GM12878 (cell line): ENCODE results near the gene NOP14. TPM values are rescaled to one million over a fixed set of nuclear protein-coding genes. Genes with fewer than 3 reads are reported as not detected.

Experiments
- ATAC-seq: fragments of 200-7000 bp; cut with Tn5 transposase; 3 replicates; pipeline ENCODE4 v1.9.1; 2020; ENCODE audit warnings: mild to moderate bottlenecking, moderate library complexity
- BruUV-seq: library from RNA; stranded (reverse); fragments of 400-500 nt; replicated peaks from 2 replicates; lab custom pipeline; 2021; lab: Mats Ljungman, UMichigan
- CTCF ChIA-PET: fragments of 300-600 bp; sonication (Branson Sonifier 250); formaldehyde crosslinking; extraction: SDS; loops from one replicate; lab custom pipeline; 2021; ENCODE audit warnings: inconsistent platforms; lab: Yijun Ruan, JAX
- POLR2A ChIA-PET: fragments of 350-600 bp; formaldehyde crosslinking; extraction: SDS; loops from one replicate; lab custom pipeline; 2021; ENCODE audit warnings: inconsistent platforms; lab: Charles Lee
- RAD21 ChIA-PET: fragments of 300-600 bp; sonication (Branson Sonifier 250); formaldehyde crosslinking; loops from one replicate; lab custom pipeline; 2023; ENCODE audit warnings: antibody characterized with exemption; ENCODE audit not compliant: unreplicated experiment; lab: Charles Lee
- SMC1A ChIA-PET: fragments of 300-600 bp; sonication (Branson Sonifier 250); formaldehyde crosslinking; loops from one replicate; lab custom pipeline; 2023; ENCODE audit not compliant: unreplicated experiment, uncharacterized antibody; lab: Charles Lee
- DNase-seq: peaks from one replicate; pipeline ENCODE4 v3.0.0-alpha.2; 2011; ENCODE audit warnings: low read depth, low spot score
- FAIRE-seq: peaks from 3 replicates; lab custom pipeline; 2011; peaks lifted over from hg19 to GRCh38; lab: Jason Lieb, UNC
- H2AFZ ChIP-seq: 2 replicates; pipeline ENCODE4 v1.6.0; 2011; ENCODE audit warnings: low read depth, low read length, control low read depth; ENCODE audit not compliant: control insufficient read depth
- H3K27ac ChIP-seq: 2 replicates; pipeline ENCODE4 v1.5.1; 2011; ENCODE audit warnings: control low read depth; ENCODE audit not compliant: control insufficient read depth, insufficient read depth
- H3K27me3 ChIP-seq, 2 experiments: replicated peaks in 1 of 2; 2 replicates each; pipeline versions ENCODE4 v1.6.0 to v1.6.1; 2011; ENCODE audit warnings: low read length in 1 of 2; ENCODE audit not compliant: control insufficient read depth in 2 of 2, insufficient read depth in 2 of 2
- H3K36me3 ChIP-seq, 2 experiments: 2 replicates each; pipeline ENCODE4 v1.5.1; 2011; ENCODE audit warnings: low read length in 1 of 2; ENCODE audit not compliant: control insufficient read depth in 2 of 2, insufficient read depth in 2 of 2
- H3K4me1 ChIP-seq: 2 replicates; pipeline ENCODE4 v1.6.1; 2011; ENCODE audit warnings: mild to moderate bottlenecking, low read length, moderate library complexity, mixed read lengths; ENCODE audit not compliant: control insufficient read depth, insufficient read depth
- H3K4me2 ChIP-seq: 2 replicates; pipeline ENCODE4 v1.6.0; 2011; ENCODE audit warnings: control low read depth; ENCODE audit not compliant: control insufficient read depth, insufficient read depth
- H3K4me3 ChIP-seq: fragments of 200-600 bp; sonication (generic); 2 replicates; pipeline ENCODE4 v1.5.1; 2016
- H3K79me2 ChIP-seq: 2 replicates; pipeline ENCODE4 v1.6.0; 2011; ENCODE audit warnings: low read length; ENCODE audit not compliant: control insufficient read depth, insufficient read depth
- H3K9ac ChIP-seq: 2 replicates; pipeline ENCODE4 v1.8.0; 2011; ENCODE audit warnings: low read length, control low read depth, mixed read lengths; ENCODE audit not compliant: control insufficient read depth, insufficient read depth
- H3K9me3 ChIP-seq: replicated peaks from 3 replicates; pipeline ENCODE4 v1.5.1; 2011; ENCODE audit warnings: mild to moderate bottlenecking, low read length; ENCODE audit not compliant: control insufficient read depth, insufficient read depth
- H4K20me1 ChIP-seq: 2 replicates; pipeline ENCODE4 v1.6.0; 2011; ENCODE audit not compliant: control insufficient read depth, insufficient read depth
- BMI1 ChIP-seq: fragments of 450-650 bp; IDR thresholded peaks from 2 replicates; pipeline ENCODE4 v1.6.1; 2016; ENCODE audit warnings: mild to moderate bottlenecking, moderate library complexity, borderline replicate concordance
- EGR1 ChIP-seq, 2 experiments: IDR thresholded peaks; 1 replicate in 1 of 2; 2 replicates in 1 of 2; pipeline ENCODE4 v1.6.1; 2011 to 2012; ENCODE audit warnings: low read depth in 2 of 2, low read length in 2 of 2, borderline replicate concordance in 1 of 2, mild to moderate bottlenecking in 1 of 2, moderate library complexity in 1 of 2
- ESRRA ChIP-seq: IDR thresholded peaks from 2 replicates; pipeline ENCODE4 v1.6.1; 2012; ENCODE audit warnings: mild to moderate bottlenecking, low read length, improper control_type of control experiment
- PML ChIP-seq: IDR thresholded peaks from 2 replicates; pipeline ENCODE4 v1.6.1; 2012; ENCODE audit warnings: low read length, inconsistent platforms
- RCOR1 ChIP-seq: conservative IDR thresholded peaks from 2 replicates; pipeline ENCODE4 v1.6.1; 2012; ENCODE audit warnings: low read depth, low read length, improper control_type of control experiment
- SREBF1 ChIP-seq: IDR thresholded peaks from 2 replicates; pipeline ENCODE4 v1.6.1; 2012; ENCODE audit warnings: mild to moderate bottlenecking, low read length
- SRF ChIP-seq, 2 experiments: IDR thresholded peaks; 2 replicates each; pipeline ENCODE4 v1.6.1; 2011; ENCODE audit warnings: low read depth in 2 of 2, low read length in 2 of 2, mild to moderate bottlenecking in 1 of 2, moderate library complexity in 1 of 2
- TAF1 ChIP-seq: IDR thresholded peaks from 2 replicates; pipeline ENCODE4 v1.6.1; 2011; ENCODE audit warnings: mild to moderate bottlenecking, low read depth, low read length, borderline replicate concordance
- YBX1 ChIP-seq: fragments of 450-650 bp; IDR thresholded peaks from 2 replicates; pipeline ENCODE4 v1.6.1; 2016; ENCODE audit warnings: antibody characterized with exemption
- WGBS: methylation state at CpG from one replicate; pipeline ENCODE4 v1.1.6; 2016; ENCODE audit warnings: low lambda C conversion rate; ENCODE audit not compliant: insufficient replicate concordance, insufficient coverage; ENCODE audit errors: missing lambda C conversion rate; 5-methylcytosine and 5-hydroxymethylcytosine counted together
- in situ Hi-C: fragments of 300-500 bp; cut with MboI; formaldehyde crosslinking; loops from 9 replicates; pipeline ENCODE4 v1.14.3; 2018; ENCODE audit warnings: mixed read lengths
- intact Hi-C: fragments of 100-400 bp; cut with micrococcal nuclease; formaldehyde crosslinking; loops from one replicate; pipeline ENCODE4 v1.14.2; 2022; ENCODE audit not compliant: unreplicated experiment
- polyA plus RNA-seq, 11 experiments: library from polyadenylated mRNA; depleted of rRNA in 4 of 11; unstranded in 6 of 11; stranded (reverse) in 5 of 11; fragments of >200 nt; fragmentation: Nextera tagmentation in 4 of 11; fragmentation: Illumina TruSeq in 1 of 11; extraction: Ambion mirVana in 4 of 11; extraction: Trizol in 1 of 11; gene quantifications; 1 replicate in 1 of 11; 2 replicates in 10 of 11; pipeline versions ENCODE4 v1.2.1 to v1.2.3, GENCODE V29; 2011 to 2016; ENCODE audit warnings: inconsistent platforms in 2 of 11, missing spikeins in 2 of 11, low read depth in 1 of 11
- total RNA-seq, 4 experiments: library from RNA; depleted of rRNA in 3 of 4; stranded (reverse); fragments of >200 nt in 3 of 4; fragmentation: Illumina TruSeq in 1 of 4; extraction: Trizol in 1 of 4; gene quantifications; 2 replicates each; pipeline versions ENCODE4 v1.2.1 to v1.2.3, GENCODE V29; 2013 to 2021
- TF ChIP-seq, protein P1 (sequence below): fragments of 450-650 bp; IDR thresholded peaks from 2 replicates; pipeline ENCODE4 v1.6.1; 2014; ENCODE audit warnings: mild to moderate bottlenecking
- TF ChIP-seq, protein P2 (sequence below): fragments of 450-650 bp; IDR thresholded peaks from 2 replicates; pipeline ENCODE4 v1.6.1; 2017; ENCODE audit warnings: mild to moderate bottlenecking, moderate library complexity
- TF ChIP-seq, protein P3 (sequence below): fragments of 450-650 bp; IDR thresholded peaks from 2 replicates; pipeline ENCODE4 v1.6.1; 2017; ENCODE audit warnings: low read depth, mild to moderate bottlenecking, moderate library complexity
- TF ChIP-seq, protein P4 (sequence below): fragments of 450-650 bp; conservative IDR thresholded peaks from 2 replicates; pipeline ENCODE4 v1.6.1; 2017; ENCODE audit warnings: mild to moderate bottlenecking, moderate library complexity

Gene NOP14
- total and polyA plus RNA-seq, 10 of the 15 experiments (the other 5 are each of a cell fraction or from before 2014, with no cell fraction given), result 13.8 to 80.6 (median 49.7) TPM

DNA sequence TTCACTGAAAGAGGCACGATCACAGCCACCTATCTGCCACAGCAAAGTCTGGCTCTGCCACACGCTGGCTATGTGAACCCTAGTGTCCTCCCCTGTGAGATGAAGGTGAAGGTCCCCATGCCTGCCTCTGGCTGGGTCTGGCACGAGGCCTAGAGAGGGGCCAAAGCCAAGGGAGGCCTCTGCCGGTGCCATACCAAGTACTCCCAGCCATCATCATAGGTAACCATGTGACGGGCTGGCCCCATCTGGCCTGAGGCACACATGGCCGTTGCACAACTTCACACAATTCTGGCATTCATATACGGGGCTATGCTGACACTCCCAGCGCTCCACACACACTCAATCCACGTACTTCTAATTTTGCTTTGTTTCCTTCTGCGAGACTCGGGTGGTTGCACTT, 15.3 kb downstream of the NOP14 start:
- Histone ChIP-seq H3K27me3 (no peaks in the 10 kb centered on the region), H3K9me3 (no peaks in the 10 kb centered on the region), H3K4me1 (no peaks in the 10 kb centered on the region), H3K4me3 (no peak overlapping the region), H4K20me1 (no peaks in the 10 kb centered on the region; the same call in 1 of the 2 replicates), H3K27ac (no peak overlapping the region), H3K36me3 (peaks cover 54 to 63% of the 10 kb centered on the region in 2 experiments), H3K79me2 (peaks cover 1% of the 10 kb centered on the region), H3K4me2 (no peak overlapping the region), H3K9ac (no peak overlapping the region), H2AFZ (no peak overlapping the region)
- ATAC-seq, result no peak
- ChIA-PET RAD21 (interaction anchor here (1.4 kb wide), 1 partner anchor 90 kb away, joined by 3 read pairs; no protein-coding TSS in a partner anchor), CTCF (interaction anchor here (0.9 to 2.2 kb wide), 5 partner anchors 15 to 183 kb away, joined by 3 to 9 read pairs (median 3); partner anchors contain the start of gene NOP14), SMC1A (interaction anchor here (1.1 to 9.4 kb wide), 2 partner anchors 11 to 14 kb away, joined by 3 to 65 read pairs; no protein-coding TSS in a partner anchor), POLR2A (interaction anchor here (1.3 kb wide), 1 partner anchor 12 kb away, joined by 3 read pairs; no protein-coding TSS in a partner anchor)
- TF ChIP-seq ESRRA, result no peak
- TF ChIP-seq, protein P1, sequence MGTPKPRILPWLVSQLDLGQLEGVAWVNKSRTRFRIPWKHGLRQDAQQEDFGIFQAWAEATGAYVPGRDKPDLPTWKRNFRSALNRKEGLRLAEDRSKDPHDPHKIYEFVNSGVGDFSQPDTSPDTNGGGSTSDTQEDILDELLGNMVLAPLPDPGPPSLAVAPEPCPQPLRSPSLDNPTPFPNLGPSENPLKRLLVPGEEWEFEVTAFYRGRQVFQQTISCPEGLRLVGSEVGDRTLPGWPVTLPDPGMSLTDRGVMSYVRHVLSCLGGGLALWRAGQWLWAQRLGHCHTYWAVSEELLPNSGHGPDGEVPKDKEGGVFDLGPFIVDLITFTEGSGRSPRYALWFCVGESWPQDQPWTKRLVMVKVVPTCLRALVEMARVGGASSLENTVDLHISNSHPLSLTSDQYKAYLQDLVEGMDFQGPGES, result no peak
- TF ChIP-seq PML, result no peak
- no peak for TF ChIP-seq EGR1 (IDR thresholded peaks at IDR 0.05; ENCODE audit: borderline replicate concordance in 1 of 2, low read depth in 2 of 2, low read length in 2 of 2)
- TF ChIP-seq SRF (IDR thresholded peaks at IDR 0.05; ENCODE audit: low read depth in 2 of 2, low read length in 2 of 2), result no peak
- TF ChIP-seq SREBF1, result no peak
- no peak for TF ChIP-seq TAF1
- TF ChIP-seq, protein P2, sequence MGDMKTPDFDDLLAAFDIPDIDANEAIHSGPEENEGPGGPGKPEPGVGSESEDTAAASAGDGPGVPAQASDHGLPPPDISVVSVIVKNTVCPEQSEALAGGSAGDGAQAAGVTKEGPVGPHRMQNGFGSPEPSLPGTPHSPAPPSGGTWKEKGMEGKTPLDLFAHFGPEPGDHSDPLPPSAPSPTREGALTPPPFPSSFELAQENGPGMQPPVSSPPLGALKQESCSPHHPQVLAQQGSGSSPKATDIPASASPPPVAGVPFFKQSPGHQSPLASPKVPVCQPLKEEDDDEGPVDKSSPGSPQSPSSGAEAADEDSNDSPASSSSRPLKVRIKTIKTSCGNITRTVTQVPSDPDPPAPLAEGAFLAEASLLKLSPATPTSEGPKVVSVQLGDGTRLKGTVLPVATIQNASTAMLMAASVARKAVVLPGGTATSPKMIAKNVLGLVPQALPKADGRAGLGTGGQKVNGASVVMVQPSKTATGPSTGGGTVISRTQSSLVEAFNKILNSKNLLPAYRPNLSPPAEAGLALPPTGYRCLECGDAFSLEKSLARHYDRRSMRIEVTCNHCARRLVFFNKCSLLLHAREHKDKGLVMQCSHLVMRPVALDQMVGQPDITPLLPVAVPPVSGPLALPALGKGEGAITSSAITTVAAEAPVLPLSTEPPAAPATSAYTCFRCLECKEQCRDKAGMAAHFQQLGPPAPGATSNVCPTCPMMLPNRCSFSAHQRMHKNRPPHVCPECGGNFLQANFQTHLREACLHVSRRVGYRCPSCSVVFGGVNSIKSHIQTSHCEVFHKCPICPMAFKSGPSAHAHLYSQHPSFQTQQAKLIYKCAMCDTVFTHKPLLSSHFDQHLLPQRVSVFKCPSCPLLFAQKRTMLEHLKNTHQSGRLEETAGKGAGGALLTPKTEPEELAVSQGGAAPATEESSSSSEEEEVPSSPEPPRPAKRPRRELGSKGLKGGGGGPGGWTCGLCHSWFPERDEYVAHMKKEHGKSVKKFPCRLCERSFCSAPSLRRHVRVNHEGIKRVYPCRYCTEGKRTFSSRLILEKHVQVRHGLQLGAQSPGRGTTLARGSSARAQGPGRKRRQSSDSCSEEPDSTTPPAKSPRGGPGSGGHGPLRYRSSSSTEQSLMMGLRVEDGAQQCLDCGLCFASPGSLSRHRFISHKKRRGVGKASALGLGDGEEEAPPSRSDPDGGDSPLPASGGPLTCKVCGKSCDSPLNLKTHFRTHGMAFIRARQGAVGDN, result no peak
- TF ChIP-seq, protein P3, sequence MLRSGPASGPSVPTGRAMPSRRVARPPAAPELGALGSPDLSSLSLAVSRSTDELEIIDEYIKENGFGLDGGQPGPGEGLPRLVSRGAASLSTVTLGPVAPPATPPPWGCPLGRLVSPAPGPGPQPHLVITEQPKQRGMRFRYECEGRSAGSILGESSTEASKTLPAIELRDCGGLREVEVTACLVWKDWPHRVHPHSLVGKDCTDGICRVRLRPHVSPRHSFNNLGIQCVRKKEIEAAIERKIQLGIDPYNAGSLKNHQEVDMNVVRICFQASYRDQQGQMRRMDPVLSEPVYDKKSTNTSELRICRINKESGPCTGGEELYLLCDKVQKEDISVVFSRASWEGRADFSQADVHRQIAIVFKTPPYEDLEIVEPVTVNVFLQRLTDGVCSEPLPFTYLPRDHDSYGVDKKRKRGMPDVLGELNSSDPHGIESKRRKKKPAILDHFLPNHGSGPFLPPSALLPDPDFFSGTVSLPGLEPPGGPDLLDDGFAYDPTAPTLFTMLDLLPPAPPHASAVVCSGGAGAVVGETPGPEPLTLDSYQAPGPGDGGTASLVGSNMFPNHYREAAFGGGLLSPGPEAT, result no peak
- no peak for TF ChIP-seq YBX1
- no peak for TF ChIP-seq BMI1
- TF ChIP-seq, protein P4, sequence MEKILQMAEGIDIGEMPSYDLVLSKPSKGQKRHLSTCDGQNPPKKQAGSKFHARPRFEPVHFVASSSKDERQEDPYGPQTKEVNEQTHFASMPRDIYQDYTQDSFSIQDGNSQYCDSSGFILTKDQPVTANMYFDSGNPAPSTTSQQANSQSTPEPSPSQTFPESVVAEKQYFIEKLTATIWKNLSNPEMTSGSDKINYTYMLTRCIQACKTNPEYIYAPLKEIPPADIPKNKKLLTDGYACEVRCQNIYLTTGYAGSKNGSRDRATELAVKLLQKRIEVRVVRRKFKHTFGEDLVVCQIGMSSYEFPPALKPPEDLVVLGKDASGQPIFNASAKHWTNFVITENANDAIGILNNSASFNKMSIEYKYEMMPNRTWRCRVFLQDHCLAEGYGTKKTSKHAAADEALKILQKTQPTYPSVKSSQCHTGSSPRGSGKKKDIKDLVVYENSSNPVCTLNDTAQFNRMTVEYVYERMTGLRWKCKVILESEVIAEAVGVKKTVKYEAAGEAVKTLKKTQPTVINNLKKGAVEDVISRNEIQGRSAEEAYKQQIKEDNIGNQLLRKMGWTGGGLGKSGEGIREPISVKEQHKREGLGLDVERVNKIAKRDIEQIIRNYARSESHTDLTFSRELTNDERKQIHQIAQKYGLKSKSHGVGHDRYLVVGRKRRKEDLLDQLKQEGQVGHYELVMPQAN, result no peak
- no peak for TF ChIP-seq RCOR1
- BruUV-seq, result no TSS peak
- FAIRE-seq, result no peak
- whole genome bisulfite sequencing, result over 99% methylated on average over 11 of the region's 11 CpGs
- no peak for DNase-seq
- intact Hi-C loops (no loop called here), in situ Hi-C loops (loop anchor here (25.0 kb wide), 1 partner anchor 186 kb away; the partner anchor contains the start of gene TNIP2)
